H9 (cell line): ENCODE data around the gene SPATA3. TPM values are rescaled to one million over a fixed set of nuclear protein-coding genes. Genes with fewer than 3 reads are reported as not detected.

Source experiments
- DNase-seq: peaks from one replicate; pipeline ENCODE4 v3.0.0-alpha.2; 2017
- H2AFZ ChIP-seq: one replicate; pipeline ENCODE4 v1.6.1; 2013; ENCODE audit warnings: mild to moderate bottlenecking, low read length, control low read depth, moderate library complexity
- H2AK5ac ChIP-seq: 2 replicates; pipeline ENCODE4 v1.6.1; 2013; ENCODE audit warnings: low read length, control low read depth, mixed read lengths; ENCODE audit not compliant: insufficient read length
- H2BK120ac ChIP-seq: one replicate; pipeline ENCODE4 v1.6.1; 2013; ENCODE audit warnings: low read depth, mild to moderate bottlenecking, low read length, control low read depth, inconsistent platforms; ENCODE audit not compliant: poor library complexity, severe bottlenecking
- H2BK12ac ChIP-seq: 2 replicates; pipeline ENCODE4 v1.6.1; 2013; ENCODE audit warnings: low read length, control low read depth, mixed read lengths, low read depth; ENCODE audit not compliant: insufficient read length
- H2BK15ac ChIP-seq: 2 replicates; pipeline ENCODE4 v1.6.1; 2013; ENCODE audit warnings: low read depth, low read length, control low read depth
- H2BK20ac ChIP-seq: one replicate; pipeline ENCODE4 v1.6.1; 2013; ENCODE audit warnings: low read depth, mild to moderate bottlenecking, low read length, control low read depth, inconsistent platforms; ENCODE audit not compliant: poor library complexity, severe bottlenecking
- H2BK5ac ChIP-seq: 2 replicates; pipeline ENCODE4 v1.6.1; 2013; ENCODE audit warnings: low read length, control low read depth, mixed read lengths; ENCODE audit not compliant: insufficient read length
- H3K14ac ChIP-seq: 2 replicates; pipeline ENCODE4 v1.6.1; 2013; ENCODE audit warnings: low read length, control low read depth; ENCODE audit not compliant: insufficient read depth
- H3K18ac ChIP-seq: 2 replicates; pipeline ENCODE4 v1.6.1; 2013; ENCODE audit warnings: low read depth, mild to moderate bottlenecking, mixed read lengths, low read length, control low read depth; ENCODE audit not compliant: insufficient read length
- H3K23ac ChIP-seq: 2 replicates; pipeline ENCODE4 v1.6.1; 2013; ENCODE audit warnings: low read length, control low read depth, mixed read lengths, low read depth; ENCODE audit not compliant: insufficient read length
- H3K23me2 ChIP-seq: 2 replicates; pipeline ENCODE4 v1.6.1; 2013; ENCODE audit warnings: low read depth, mild to moderate bottlenecking, mixed read lengths, low read length, control low read depth; ENCODE audit not compliant: insufficient read length, poor library complexity, severe bottlenecking
- H3K27ac ChIP-seq: 2 replicates; pipeline ENCODE4 v1.5.1; 2013; ENCODE audit warnings: low read length, control low read depth, mixed read lengths, low read depth; ENCODE audit not compliant: insufficient read length
- H3K27me3 ChIP-seq: 2 replicates; pipeline ENCODE4 v1.6.1; 2013; ENCODE audit warnings: low read length, control low read depth, inconsistent platforms; ENCODE audit not compliant: insufficient read depth
- H3K4ac ChIP-seq: 2 replicates; pipeline ENCODE4 v1.6.1; 2013; ENCODE audit warnings: low read depth, mild to moderate bottlenecking, control low read depth, inconsistent platforms, low read length, moderate library complexity
- H3K4me1 ChIP-seq: 2 replicates; pipeline ENCODE4 v1.6.1; 2013; ENCODE audit warnings: low read length, control low read depth, inconsistent platforms; ENCODE audit not compliant: insufficient read depth
- H3K4me2 ChIP-seq: 2 replicates; pipeline ENCODE4 v1.6.1; 2013; ENCODE audit warnings: low read length, control low read depth, mixed read lengths; ENCODE audit not compliant: insufficient read length, insufficient read depth
- H3K56ac ChIP-seq: 2 replicates; pipeline ENCODE4 v1.6.1; 2013; ENCODE audit warnings: low read depth, mild to moderate bottlenecking, mixed read lengths, low read length, control low read depth; ENCODE audit not compliant: insufficient read length
- H3K79me1 ChIP-seq: 2 replicates; pipeline ENCODE4 v1.6.1; 2013; ENCODE audit warnings: low read depth, mild to moderate bottlenecking, moderate library complexity, low read length, control low read depth, inconsistent platforms; ENCODE audit not compliant: insufficient read depth, poor library complexity, severe bottlenecking
- H3K79me2 ChIP-seq: 2 replicates; pipeline ENCODE4 v1.6.1; 2013; ENCODE audit warnings: low read length, control low read depth, inconsistent platforms; ENCODE audit not compliant: insufficient read depth
- H3K9ac ChIP-seq: 2 replicates; pipeline ENCODE4 v1.6.1; 2013; ENCODE audit warnings: low read length, control low read depth, mixed read lengths; ENCODE audit not compliant: insufficient read length; ENCODE audit errors: extremely low read depth
- H3K9me3 ChIP-seq: one replicate; pipeline ENCODE4 v1.6.1; 2013; ENCODE audit warnings: low read depth, low read length, inconsistent platforms; ENCODE audit not compliant: control insufficient read depth
- H3T11ph ChIP-seq: one replicate; pipeline ENCODE4 v1.6.1; 2013; ENCODE audit warnings: mild to moderate bottlenecking, low read length, control low read depth, inconsistent platforms
- H4K20me1 ChIP-seq: one replicate; pipeline ENCODE4 v1.6.1; 2013; ENCODE audit not compliant: control insufficient read depth, insufficient read length, insufficient read depth
- H4K5ac ChIP-seq: 2 replicates; pipeline ENCODE4 v1.6.1; 2013; ENCODE audit warnings: low read depth, mild to moderate bottlenecking, mixed read lengths, low read length, control low read depth; ENCODE audit not compliant: insufficient read length
- H4K8ac ChIP-seq: replicated peaks from 2 replicates; pipeline ENCODE4 v1.6.1; 2013; ENCODE audit warnings: low read length, control low read depth, mixed read lengths, low read depth; ENCODE audit not compliant: insufficient read length
- H4K91ac ChIP-seq: 2 replicates; pipeline ENCODE4 v1.6.1; 2013; ENCODE audit warnings: low read depth, mild to moderate bottlenecking, moderate library complexity, mixed read lengths, low read length, control low read depth; ENCODE audit not compliant: insufficient read length
- H3K27ac Mint-ChIP-seq, 3 experiments: 2 replicates in 2 of 3; 3 replicates in 1 of 3; pipeline ENCODE4 v1.8.0; 2020 to 2021; ENCODE audit warnings: mixed read lengths in 3 of 3, mild to moderate bottlenecking in 1 of 3, moderate library complexity in 1 of 3
- H3K27me3 Mint-ChIP-seq: 2 replicates; pipeline ENCODE4 v1.8.0; 2021; ENCODE audit warnings: low read depth, mild to moderate bottlenecking, moderate library complexity, mixed read lengths
- H3K36me3 Mint-ChIP-seq, 3 experiments: 2 replicates in 2 of 3; 3 replicates in 1 of 3; pipeline ENCODE4 v1.8.0; 2020 to 2021; ENCODE audit warnings: low read depth in 3 of 3, mixed read lengths in 3 of 3; ENCODE audit not compliant: insufficient read depth in 1 of 3
- H3K4me1 Mint-ChIP-seq, 2 experiments: 2 replicates each; pipeline ENCODE4 v1.8.0; 2020; ENCODE audit warnings: mixed read lengths in 2 of 2
- H3K4me3 Mint-ChIP-seq, 2 experiments: 2 replicates in 1 of 2; 3 replicates in 1 of 2; pipeline ENCODE4 v1.8.0; 2020 to 2021; ENCODE audit warnings: mild to moderate bottlenecking in 2 of 2, mixed read lengths in 2 of 2, moderate library complexity in 1 of 2
- H3K9me3 Mint-ChIP-seq, 2 experiments: 2 replicates in 1 of 2; 3 replicates in 1 of 2; pipeline ENCODE4 v1.8.0; 2020; ENCODE audit warnings: mild to moderate bottlenecking in 2 of 2, mixed read lengths in 2 of 2, moderate library complexity in 1 of 2
- WGBS: extraction: QIAGEN DNeasy Blood & Tissue Kit; methylation state at CpG from one replicate; pipeline ENCODE4 v1.1.7; 2013; ENCODE audit warnings: missing lambda C conversion rate, low lambda C conversion rate, mixed read lengths; ENCODE audit not compliant: insufficient read length; ENCODE audit errors: extremely low coverage; 5-methylcytosine and 5-hydroxymethylcytosine counted together
- total RNA-seq: library from RNA; stranded (reverse); gene quantifications from 2 replicates; pipeline ENCODE4 v1.2.1, GENCODE V29; 2021
- TF ChIP-seq, protein P1 (sequence below): fragments of 200-600 bp; sonication (generic); conservative IDR thresholded peaks from 3 replicates; pipeline ENCODE4 v1.8.0; 2021; ENCODE audit warnings: antibody characterized with exemption, mild to moderate bottlenecking

SPATA3 gene
- total RNA-seq, 1 experiment from 2014 or later: not detected

DNA sequence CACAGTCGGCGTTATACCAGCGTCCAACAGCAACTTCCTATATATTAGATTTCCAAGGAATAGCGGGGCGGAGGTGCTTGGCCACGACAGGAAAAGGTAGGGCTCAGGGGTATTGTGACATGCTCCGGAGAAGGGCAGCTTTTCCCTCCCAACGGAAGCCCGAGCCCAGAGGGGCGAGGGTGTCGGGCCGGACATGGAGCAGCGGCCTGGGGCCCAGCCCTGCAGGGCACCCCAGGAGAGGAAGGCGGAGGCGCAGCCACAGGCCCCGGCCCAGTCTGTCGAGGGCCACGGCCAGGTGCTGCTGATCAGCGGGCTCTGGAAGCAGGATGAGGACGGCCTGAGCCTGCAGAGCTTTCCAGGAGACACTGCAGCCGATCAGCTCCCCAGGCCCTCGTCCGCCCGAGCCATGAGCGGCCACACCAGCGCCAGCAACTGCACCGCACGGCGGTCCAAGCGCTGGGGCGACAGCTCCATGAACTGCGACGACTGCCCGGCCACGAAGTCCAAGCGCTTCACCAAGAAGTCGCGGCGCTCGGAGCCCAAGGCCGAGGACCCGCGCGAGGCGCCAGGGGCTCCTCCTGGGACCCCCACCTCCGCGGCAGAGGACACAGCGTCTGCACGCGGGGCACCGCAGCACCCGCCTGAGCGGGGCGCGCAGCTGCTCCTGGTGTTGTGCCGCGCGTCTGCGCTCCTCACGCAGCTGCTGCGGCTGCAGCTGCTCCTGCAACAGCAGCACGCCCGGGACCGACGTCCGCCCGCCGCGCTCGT, 5.6 kb upstream of the SPATA3 start:
- Histone ChIP-seq H2BK120ac (no peak overlapping the region), H3K4ac (no peak overlapping the region), H3K14ac (no peak overlapping the region), H3K18ac (no peak overlapping the region), H3K79me2 (no peaks in the 10 kb centered on the region), H2BK20ac (no peak overlapping the region), H3K23me2 (no peaks in the 10 kb centered on the region), H3K56ac (no peak overlapping the region), H3K9me3 (no peaks in the 10 kb centered on the region), H2BK15ac (no peak overlapping the region), H3K27me3 (no peaks in the 10 kb centered on the region), H3K9ac (no peak overlapping the region), H3K4me2 (no peak overlapping the region), H2BK5ac (no peak overlapping the region), H2BK12ac (no peak overlapping the region), H4K8ac (no peak overlapping the region), H4K20me1 (no peaks in the 10 kb centered on the region), H3K23ac (no peak overlapping the region), H3K4me1 (no peaks in the 10 kb centered on the region), H3K79me1 (no peaks in the 10 kb centered on the region), H2AK5ac (no peak overlapping the region), H2AFZ (no peak overlapping the region), H3T11ph (no peak overlapping the region), H4K5ac (no peak overlapping the region), H3K27ac (no peak overlapping the region), H4K91ac (no peak overlapping the region)
- no peaks in the 10 kb centered on the region for H3K36me3 Mint-ChIP-seq
- H3K27ac Mint-ChIP-seq: no peak overlapping the region
- peaks cover 13 to 16% of the 10 kb centered on the region in 2 experiments for H3K4me1 Mint-ChIP-seq
- DNase-seq: no peak
- peaks cover 7% of the 10 kb centered on the region for H3K27me3 Mint-ChIP-seq
- no CpG with 5 or more reads among the region's 70 CpGs for WGBS
- no peaks in the 10 kb centered on the region for H3K9me3 Mint-ChIP-seq
- H3K4me3 Mint-ChIP-seq: no peak overlapping the region
- TF ChIP-seq, protein P1, sequence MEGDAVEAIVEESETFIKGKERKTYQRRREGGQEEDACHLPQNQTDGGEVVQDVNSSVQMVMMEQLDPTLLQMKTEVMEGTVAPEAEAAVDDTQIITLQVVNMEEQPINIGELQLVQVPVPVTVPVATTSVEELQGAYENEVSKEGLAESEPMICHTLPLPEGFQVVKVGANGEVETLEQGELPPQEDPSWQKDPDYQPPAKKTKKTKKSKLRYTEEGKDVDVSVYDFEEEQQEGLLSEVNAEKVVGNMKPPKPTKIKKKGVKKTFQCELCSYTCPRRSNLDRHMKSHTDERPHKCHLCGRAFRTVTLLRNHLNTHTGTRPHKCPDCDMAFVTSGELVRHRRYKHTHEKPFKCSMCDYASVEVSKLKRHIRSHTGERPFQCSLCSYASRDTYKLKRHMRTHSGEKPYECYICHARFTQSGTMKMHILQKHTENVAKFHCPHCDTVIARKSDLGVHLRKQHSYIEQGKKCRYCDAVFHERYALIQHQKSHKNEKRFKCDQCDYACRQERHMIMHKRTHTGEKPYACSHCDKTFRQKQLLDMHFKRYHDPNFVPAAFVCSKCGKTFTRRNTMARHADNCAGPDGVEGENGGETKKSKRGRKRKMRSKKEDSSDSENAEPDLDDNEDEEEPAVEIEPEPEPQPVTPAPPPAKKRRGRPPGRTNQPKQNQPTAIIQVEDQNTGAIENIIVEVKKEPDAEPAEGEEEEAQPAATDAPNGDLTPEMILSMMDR: no peak
